Uterus (tissue), 4 donors: Measurements from ENCODE around the gene CAPZA2. TPM values are rescaled to one million over a fixed set of nuclear protein-coding genes. Genes with fewer than 3 reads are reported as not detected.
"Not testable (repeated sequence)": the region's sequence is repeated elsewhere in the genome, so short reads cannot be mapped to it uniquely, and the experiment has no call there.

Experiments
- DNase-seq, 2 donors: peaks; one replicate each; pipeline ENCODE4 v3.0.0-alpha.2; 2019 to 2020
- H3K27ac ChIP-seq, 2 donors: fragments of 200-600 bp; sonication (generic); 1 replicate in 1 of 2; 2 replicates in 1 of 2; pipeline ENCODE4 v1.5.1; 2016 to 2018
- H3K27me3 ChIP-seq, 2 donors: fragments of 200-600 bp; sonication (generic); one replicate each; pipeline ENCODE4 v1.5.1; 2018 to 2019; ENCODE audit warnings: control low read depth in 1 of 2
- H3K36me3 ChIP-seq, 2 donors: fragments of 200-600 bp; sonication (generic); one replicate each; pipeline ENCODE4 v1.5.1; 2019; ENCODE audit warnings: control low read depth in 1 of 2
- H3K4me1 ChIP-seq, 2 donors: fragments of 200-600 bp; sonication (generic); one replicate each; pipeline ENCODE4 v1.5.1; 2018 to 2019; ENCODE audit warnings: control low read depth in 1 of 2
- H3K4me3 ChIP-seq, 2 donors: fragments of 200-600 bp; sonication (generic); 1 replicate in 1 of 2; 2 replicates in 1 of 2; pipeline ENCODE4 v1.5.1; 2018 to 2019; ENCODE audit warnings: mild to moderate bottlenecking in 1 of 2
- H3K9me3 ChIP-seq, 2 donors: fragments of 200-600 bp; sonication (generic); one replicate each; pipeline ENCODE4 v1.5.1; 2019; ENCODE audit warnings: control low read depth in 1 of 2
- CTCF ChIP-seq, 4 experiments: fragments of 200-600 bp in 2 of 4; fragments of 450-650 bp in 2 of 4; sonication (generic) in 2 of 4; IDR thresholded peaks; one replicate each; pipeline ENCODE4 v1.5.1; 2016 to 2019; ENCODE audit warnings: antibody characterized with exemption in 4 of 4, mild to moderate bottlenecking in 2 of 4, moderate library complexity in 1 of 4
- POLR2A ChIP-seq, 2 donors: fragments of 450-650 bp; IDR thresholded peaks; one replicate each; pipeline ENCODE4 v1.6.1; 2016; ENCODE audit warnings: antibody characterized with exemption in 2 of 2, mild to moderate bottlenecking in 1 of 2, moderate library complexity in 1 of 2
- intact Hi-C: fragments of 100-400 bp; cut with DNase I; formaldehyde crosslinking; loops from one replicate; pipeline ENCODE4 v1.15.1; 2023; ENCODE audit warnings: low total_unique reads
- small RNA-seq: library from RNA; depleted of rRNA; stranded (forward); fragments of <200 nt; gene quantifications from one replicate; pipeline ENCODE3, GENCODE V24; 2016
- total RNA-seq, 4 donors: library from RNA; depleted of rRNA in 3 of 4; stranded (reverse); fragments of >200 nt in 3 of 4; gene quantifications; one replicate each; pipeline versions ENCODE4 v1.1.0 to v1.2.4, GENCODE V29; 2014 to 2023
- donor health status: DM: yes; HTN: yes; CAD: no.

Gene CAPZA2
- total RNA-seq, 4 donors from 2014 or later = 142 to 467 (median 219) TPM

- Histone ChIP-seq H3K4me1 (no peaks in the 10 kb centered on the region), H3K36me3 (no peaks in the 10 kb centered on the region), H3K27me3 (no peaks in the 10 kb centered on the region), H3K4me3 (no peak overlapping the region), H3K27ac (no peak overlapping the region), H3K9me3 (no peaks in the 10 kb centered on the region)
- DNase-seq = no peak
- TF ChIP-seq CTCF (IDR thresholded peaks at IDR 0.05) (no peak), POLR2A (IDR thresholded peaks at IDR 0.05) (no peak)
- intact Hi-C loops = no loop called here
Observed at GRCh38 chr7:116970238-116970910, 108.0 kb downstream of the CAPZA2 start.

- DNase-seq, intact Hi-C loops, H3K4me1 ChIP-seq, H3K27ac ChIP-seq, H3K36me3 ChIP-seq, H3K27me3 ChIP-seq, H3K9me3 ChIP-seq, H3K4me3 ChIP-seq: not testable (repeated sequence)
Observed at GRCh38 chr7:116971153-116971552, 108.8 kb downstream of the CAPZA2 start.

Small RNAs within 50 kb of the gene (small RNA-seq; reads per million reads assigned to genes)
- gene RF00019 = not detected
- not detected for gene RF02179
- not detected for gene RF02180
- gene RF02188 = not detected
- gene RNA5SP239 = not detected

Other genes starting within 250 kb of the CAPZA2 start
- 10 to 100 TPM; 13.8 to 37.2 (median 35.6) TPM for gene MET, start 190.4 kb upstream of the CAPZA2 start, total RNA-seq
- gene ST7, start 90.9 kb downstream of the CAPZA2 start, total RNA-seq = 10 to 100 TPM; 27.4 to 41.0 (median 31.4) TPM